Measurements from ENCODE around the gene REPS2. TPM values are rescaled to one million over a fixed set of nuclear protein-coding genes. Genes with fewer than 3 reads are reported as not detected.

REPS2 gene
- total RNA-seq, 1 donor from 2014 or later = 1.5 TPM

DNA sequence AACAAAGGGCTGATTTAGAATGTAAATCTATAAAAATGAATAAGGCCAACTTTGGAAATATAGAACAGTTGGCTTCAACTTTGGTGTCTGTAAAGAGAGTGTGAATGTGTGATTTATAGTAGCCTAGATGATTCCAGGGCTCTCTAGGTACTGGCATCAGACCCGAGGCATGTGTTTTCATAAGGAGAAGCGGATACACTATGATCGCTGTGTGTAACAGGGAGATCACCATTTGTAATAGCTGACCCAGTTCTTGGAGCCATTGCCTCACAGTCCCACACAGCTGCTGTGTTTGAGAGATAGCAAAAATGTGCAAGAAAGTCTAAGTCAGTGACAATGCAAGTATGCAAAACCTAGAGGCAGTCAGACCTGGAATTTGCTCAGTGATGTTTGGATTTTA is 135.1 kb downstream of the REPS2 start:
- Mint-ChIP-seq H3K36me3 (ENCODE audit: unreplicated experiment) (no peaks in the 10 kb centered on the region), H3K27ac (ENCODE audit: unreplicated experiment) (no peak overlapping the region), H3K9me3 (ENCODE audit: unreplicated experiment) (no peaks in the 10 kb centered on the region), H3K4me3 (ENCODE audit: unreplicated experiment) (no peak overlapping the region), H3K4me1 (ENCODE audit: unreplicated experiment) (peaks cover 8% of the 10 kb centered on the region), H3K27me3 (ENCODE audit: unreplicated experiment) (peaks cover 25% of the 10 kb centered on the region)
- TF ChIP-seq, protein P1, sequence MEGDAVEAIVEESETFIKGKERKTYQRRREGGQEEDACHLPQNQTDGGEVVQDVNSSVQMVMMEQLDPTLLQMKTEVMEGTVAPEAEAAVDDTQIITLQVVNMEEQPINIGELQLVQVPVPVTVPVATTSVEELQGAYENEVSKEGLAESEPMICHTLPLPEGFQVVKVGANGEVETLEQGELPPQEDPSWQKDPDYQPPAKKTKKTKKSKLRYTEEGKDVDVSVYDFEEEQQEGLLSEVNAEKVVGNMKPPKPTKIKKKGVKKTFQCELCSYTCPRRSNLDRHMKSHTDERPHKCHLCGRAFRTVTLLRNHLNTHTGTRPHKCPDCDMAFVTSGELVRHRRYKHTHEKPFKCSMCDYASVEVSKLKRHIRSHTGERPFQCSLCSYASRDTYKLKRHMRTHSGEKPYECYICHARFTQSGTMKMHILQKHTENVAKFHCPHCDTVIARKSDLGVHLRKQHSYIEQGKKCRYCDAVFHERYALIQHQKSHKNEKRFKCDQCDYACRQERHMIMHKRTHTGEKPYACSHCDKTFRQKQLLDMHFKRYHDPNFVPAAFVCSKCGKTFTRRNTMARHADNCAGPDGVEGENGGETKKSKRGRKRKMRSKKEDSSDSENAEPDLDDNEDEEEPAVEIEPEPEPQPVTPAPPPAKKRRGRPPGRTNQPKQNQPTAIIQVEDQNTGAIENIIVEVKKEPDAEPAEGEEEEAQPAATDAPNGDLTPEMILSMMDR (IDR thresholded peaks at IDR 0.05) = no peak
- no peak for DNase-seq (ENCODE audit: extremely low spot score, unreplicated experiment)

DNA sequence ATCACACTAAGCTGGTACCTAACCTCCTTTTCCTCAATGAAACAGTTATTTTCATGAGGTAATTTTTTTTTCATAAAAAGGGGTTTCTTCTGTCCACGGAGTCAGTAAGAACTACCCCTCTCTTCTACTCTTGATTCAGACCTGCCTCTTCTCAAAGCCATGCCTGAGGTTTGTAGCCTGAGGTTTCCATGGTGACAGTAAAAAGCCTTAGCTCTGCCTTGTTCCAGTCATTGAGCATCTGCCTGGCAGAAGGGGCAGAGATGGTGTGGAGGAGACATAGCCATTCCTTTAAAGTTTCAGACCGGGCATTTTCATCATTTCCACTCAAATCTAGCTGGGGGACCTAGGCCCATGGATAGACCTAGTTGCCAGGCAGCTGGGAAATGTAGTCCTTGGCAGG is 135.5 kb downstream of the REPS2 start:
- Mint-ChIP-seq H3K4me1 (ENCODE audit: unreplicated experiment) (peaks cover 8% of the 10 kb centered on the region), H3K27me3 (ENCODE audit: unreplicated experiment) (peaks cover 26% of the 10 kb centered on the region), H3K9me3 (ENCODE audit: unreplicated experiment) (no peaks in the 10 kb centered on the region), H3K36me3 (ENCODE audit: unreplicated experiment) (no peaks in the 10 kb centered on the region), H3K27ac (ENCODE audit: unreplicated experiment) (no peak overlapping the region), H3K4me3 (ENCODE audit: unreplicated experiment) (no peak overlapping the region)
- TF ChIP-seq, protein P1 (IDR thresholded peaks at IDR 0.05) = no peak
- no peak for DNase-seq (ENCODE audit: extremely low spot score, unreplicated experiment)

DNA sequence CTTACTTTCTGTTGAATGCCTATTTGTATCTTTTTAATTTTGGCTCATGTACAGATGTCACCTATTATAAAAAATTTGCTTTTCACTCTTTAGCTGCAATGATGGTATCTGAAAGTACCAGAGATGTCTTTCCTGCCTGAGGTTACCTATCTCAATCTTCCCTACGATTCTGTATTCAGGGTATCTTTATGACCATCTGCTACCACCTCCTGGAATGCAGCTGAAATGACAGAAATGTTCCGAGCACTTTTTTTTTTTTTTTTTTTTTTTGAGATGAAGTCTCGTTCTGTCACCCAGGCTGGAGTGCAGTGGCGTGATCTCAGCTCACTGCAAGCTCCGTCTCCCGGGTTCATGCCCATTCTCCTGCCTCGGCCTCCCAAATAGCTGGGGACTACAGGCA is 136.4 kb downstream of the REPS2 start:
- Mint-ChIP-seq H3K36me3 (ENCODE audit: unreplicated experiment) (no peaks in the 10 kb centered on the region), H3K9me3 (ENCODE audit: unreplicated experiment) (no peaks in the 10 kb centered on the region), H3K27ac (ENCODE audit: unreplicated experiment) (no peak overlapping the region), H3K4me1 (ENCODE audit: unreplicated experiment) (peaks cover 6% of the 10 kb centered on the region), H3K4me3 (ENCODE audit: unreplicated experiment) (no peak overlapping the region), H3K27me3 (ENCODE audit: unreplicated experiment) (peaks cover 26% of the 10 kb centered on the region)
- TF ChIP-seq, protein P1 (IDR thresholded peaks at IDR 0.05) = peak; percentile 34
- DNase-seq (ENCODE audit: extremely low spot score, unreplicated experiment) = no peak

DNA sequence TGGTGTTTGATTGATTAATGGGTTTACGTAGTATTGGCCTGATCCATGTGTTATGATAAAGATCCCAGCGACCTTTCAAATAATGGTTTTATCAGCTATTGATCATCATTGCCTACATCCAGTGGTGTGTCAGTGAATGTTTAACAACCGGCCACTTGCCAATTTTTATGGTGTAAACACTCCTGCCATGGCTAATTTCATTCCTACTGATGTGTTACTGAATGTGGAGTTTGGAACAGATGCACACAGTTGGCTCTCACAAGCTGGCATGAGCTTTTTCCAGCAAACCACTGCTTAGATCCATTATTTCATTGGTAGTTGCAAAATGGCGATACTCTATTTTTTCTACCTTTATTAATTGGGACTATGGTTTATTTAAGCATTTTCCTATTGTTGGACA is 139.9 kb downstream of the REPS2 start:
- Mint-ChIP-seq H3K4me3 (ENCODE audit: unreplicated experiment) (no peak overlapping the region), H3K4me1 (ENCODE audit: unreplicated experiment) (no peaks in the 10 kb centered on the region), H3K9me3 (ENCODE audit: unreplicated experiment) (no peaks in the 10 kb centered on the region), H3K27me3 (ENCODE audit: unreplicated experiment) (peaks cover 27% of the 10 kb centered on the region), H3K36me3 (ENCODE audit: unreplicated experiment) (no peaks in the 10 kb centered on the region), H3K27ac (ENCODE audit: unreplicated experiment) (no peak overlapping the region)
- TF ChIP-seq, protein P1 (IDR thresholded peaks at IDR 0.05) = no peak
- no peak for DNase-seq (ENCODE audit: extremely low spot score, unreplicated experiment)

DNA sequence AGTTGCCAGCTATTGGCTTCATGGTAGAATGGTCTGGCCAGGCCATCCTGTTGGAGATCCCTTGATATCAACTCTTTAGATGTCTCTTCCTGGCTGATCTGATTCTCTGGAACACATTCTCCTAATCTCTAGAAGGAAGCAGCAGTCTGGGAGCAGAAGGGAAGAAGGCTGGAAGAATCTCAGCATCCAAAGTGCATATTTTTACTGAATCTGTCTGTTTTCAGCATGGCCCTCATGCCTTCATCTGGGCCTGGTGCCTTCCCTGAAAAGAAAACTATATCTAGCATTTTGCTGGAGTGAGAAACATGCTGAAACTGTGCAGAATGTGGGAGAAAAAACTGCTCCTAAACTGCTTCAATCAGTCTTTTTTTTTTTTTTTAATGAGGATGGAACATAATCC is 148.7 kb downstream of the REPS2 start:
- H3K9me3 Mint-ChIP-seq (ENCODE audit: unreplicated experiment) = no peaks in the 10 kb centered on the region
- TF ChIP-seq, protein P1 (IDR thresholded peaks at IDR 0.05) = no peak
- no peak for DNase-seq (ENCODE audit: extremely low spot score, unreplicated experiment)
- H3K4me3 Mint-ChIP-seq (ENCODE audit: unreplicated experiment) = no peak overlapping the region
- H3K27ac Mint-ChIP-seq (ENCODE audit: unreplicated experiment) = no peak overlapping the region
- no peaks in the 10 kb centered on the region for H3K36me3 Mint-ChIP-seq (ENCODE audit: unreplicated experiment)
- peaks cover 12% of the 10 kb centered on the region for H3K27me3 Mint-ChIP-seq (ENCODE audit: unreplicated experiment)
- H3K4me1 Mint-ChIP-seq (ENCODE audit: unreplicated experiment) = no peaks in the 10 kb centered on the region

Data from osteocyte (in vitro differentiated cells).